ENCODE data around the gene ATP6V0A1.
"Not testable (repeated sequence)": the region's sequence is repeated elsewhere in the genome, so short reads cannot be mapped to it uniquely, and the experiment has no call there.

DNA sequence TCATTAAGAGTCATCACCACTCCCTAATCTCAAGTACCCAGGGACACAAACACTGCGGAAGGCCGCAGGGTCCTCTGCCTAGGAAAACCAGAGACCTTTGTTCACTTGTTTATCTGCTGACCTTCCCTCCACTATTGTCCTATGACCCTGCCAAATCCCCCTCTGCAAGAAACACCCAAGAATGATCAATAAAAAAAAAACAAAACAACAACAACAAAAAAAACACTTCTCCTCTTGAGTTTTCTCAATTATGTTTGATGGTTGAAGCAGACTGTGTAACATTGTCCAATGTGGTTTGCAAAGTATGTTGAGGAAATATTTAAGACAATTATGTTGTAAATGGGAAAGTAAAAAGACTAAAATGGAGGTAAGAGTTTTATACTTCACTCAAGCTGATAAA lies 8.8 kb upstream of the ATP6V0A1 start:
- not testable (repeated sequence) for TF ChIP-seq TCF7L2 (IDR thresholded peaks at IDR 0.05; ENCODE audit: low read depth, low read length); POLR2AphosphoS5 (IDR thresholded peaks at IDR 0.05; ENCODE audit: low read depth, low read length); SIN3A (IDR thresholded peaks at IDR 0.05; ENCODE audit: borderline replicate concordance, insufficient read depth, low read depth, low read length)
- TF ChIP-seq, protein P1, sequence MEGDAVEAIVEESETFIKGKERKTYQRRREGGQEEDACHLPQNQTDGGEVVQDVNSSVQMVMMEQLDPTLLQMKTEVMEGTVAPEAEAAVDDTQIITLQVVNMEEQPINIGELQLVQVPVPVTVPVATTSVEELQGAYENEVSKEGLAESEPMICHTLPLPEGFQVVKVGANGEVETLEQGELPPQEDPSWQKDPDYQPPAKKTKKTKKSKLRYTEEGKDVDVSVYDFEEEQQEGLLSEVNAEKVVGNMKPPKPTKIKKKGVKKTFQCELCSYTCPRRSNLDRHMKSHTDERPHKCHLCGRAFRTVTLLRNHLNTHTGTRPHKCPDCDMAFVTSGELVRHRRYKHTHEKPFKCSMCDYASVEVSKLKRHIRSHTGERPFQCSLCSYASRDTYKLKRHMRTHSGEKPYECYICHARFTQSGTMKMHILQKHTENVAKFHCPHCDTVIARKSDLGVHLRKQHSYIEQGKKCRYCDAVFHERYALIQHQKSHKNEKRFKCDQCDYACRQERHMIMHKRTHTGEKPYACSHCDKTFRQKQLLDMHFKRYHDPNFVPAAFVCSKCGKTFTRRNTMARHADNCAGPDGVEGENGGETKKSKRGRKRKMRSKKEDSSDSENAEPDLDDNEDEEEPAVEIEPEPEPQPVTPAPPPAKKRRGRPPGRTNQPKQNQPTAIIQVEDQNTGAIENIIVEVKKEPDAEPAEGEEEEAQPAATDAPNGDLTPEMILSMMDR (IDR thresholded peaks at IDR 0.05): not testable (repeated sequence)
- TF ChIP-seq, protein P2, sequence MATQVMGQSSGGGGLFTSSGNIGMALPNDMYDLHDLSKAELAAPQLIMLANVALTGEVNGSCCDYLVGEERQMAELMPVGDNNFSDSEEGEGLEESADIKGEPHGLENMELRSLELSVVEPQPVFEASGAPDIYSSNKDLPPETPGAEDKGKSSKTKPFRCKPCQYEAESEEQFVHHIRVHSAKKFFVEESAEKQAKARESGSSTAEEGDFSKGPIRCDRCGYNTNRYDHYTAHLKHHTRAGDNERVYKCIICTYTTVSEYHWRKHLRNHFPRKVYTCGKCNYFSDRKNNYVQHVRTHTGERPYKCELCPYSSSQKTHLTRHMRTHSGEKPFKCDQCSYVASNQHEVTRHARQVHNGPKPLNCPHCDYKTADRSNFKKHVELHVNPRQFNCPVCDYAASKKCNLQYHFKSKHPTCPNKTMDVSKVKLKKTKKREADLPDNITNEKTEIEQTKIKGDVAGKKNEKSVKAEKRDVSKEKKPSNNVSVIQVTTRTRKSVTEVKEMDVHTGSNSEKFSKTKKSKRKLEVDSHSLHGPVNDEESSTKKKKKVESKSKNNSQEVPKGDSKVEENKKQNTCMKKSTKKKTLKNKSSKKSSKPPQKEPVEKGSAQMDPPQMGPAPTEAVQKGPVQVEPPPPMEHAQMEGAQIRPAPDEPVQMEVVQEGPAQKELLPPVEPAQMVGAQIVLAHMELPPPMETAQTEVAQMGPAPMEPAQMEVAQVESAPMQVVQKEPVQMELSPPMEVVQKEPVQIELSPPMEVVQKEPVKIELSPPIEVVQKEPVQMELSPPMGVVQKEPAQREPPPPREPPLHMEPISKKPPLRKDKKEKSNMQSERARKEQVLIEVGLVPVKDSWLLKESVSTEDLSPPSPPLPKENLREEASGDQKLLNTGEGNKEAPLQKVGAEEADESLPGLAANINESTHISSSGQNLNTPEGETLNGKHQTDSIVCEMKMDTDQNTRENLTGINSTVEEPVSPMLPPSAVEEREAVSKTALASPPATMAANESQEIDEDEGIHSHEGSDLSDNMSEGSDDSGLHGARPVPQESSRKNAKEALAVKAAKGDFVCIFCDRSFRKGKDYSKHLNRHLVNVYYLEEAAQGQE (IDR thresholded peaks at IDR 0.05; ENCODE audit: insufficient read depth in 1 of 2, low read depth in 2 of 2, low read length in 1 of 2): not testable (repeated sequence)

All from Panc1 (cell line).